ENCODE data around the gene SPSB2.

DNA sequence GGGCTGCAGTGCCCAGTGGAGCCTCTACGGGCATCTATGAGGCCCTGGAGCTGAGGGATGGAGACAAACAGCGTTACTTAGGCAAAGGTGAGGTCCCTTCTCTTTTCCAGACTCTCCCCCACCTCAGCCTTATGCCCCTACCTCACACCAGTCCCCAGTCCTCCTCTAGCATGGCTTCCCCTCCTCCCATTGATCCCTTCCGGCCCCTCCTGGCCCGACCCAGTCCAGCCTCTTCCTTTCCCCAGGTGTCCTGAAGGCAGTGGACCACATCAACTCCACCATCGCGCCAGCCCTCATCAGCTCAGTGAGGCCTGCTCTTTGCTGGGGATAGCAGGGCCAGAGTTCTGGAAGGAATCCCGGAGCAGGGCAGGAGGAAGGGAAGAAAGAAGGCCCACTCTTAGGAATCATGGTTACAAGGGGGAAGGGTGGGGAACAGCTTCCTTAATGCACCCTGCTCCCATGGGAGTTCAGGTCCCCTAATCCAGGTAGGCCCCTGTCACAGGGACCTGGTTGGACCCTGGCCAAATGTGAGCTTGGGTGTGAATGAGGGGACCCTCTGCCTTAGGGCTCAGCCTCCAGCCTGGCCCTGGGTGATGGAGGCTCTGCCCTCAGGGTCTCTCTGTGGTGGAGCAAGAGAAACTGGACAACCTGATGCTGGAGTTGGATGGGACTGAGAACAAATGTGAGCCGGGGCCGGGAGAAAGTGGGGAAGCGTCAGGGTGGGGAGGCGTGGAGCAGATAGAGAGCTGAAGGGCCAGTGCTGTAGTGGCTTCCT, 43.5 kb upstream of the SPSB2 start:
- TF ChIP-seq, protein P1, sequence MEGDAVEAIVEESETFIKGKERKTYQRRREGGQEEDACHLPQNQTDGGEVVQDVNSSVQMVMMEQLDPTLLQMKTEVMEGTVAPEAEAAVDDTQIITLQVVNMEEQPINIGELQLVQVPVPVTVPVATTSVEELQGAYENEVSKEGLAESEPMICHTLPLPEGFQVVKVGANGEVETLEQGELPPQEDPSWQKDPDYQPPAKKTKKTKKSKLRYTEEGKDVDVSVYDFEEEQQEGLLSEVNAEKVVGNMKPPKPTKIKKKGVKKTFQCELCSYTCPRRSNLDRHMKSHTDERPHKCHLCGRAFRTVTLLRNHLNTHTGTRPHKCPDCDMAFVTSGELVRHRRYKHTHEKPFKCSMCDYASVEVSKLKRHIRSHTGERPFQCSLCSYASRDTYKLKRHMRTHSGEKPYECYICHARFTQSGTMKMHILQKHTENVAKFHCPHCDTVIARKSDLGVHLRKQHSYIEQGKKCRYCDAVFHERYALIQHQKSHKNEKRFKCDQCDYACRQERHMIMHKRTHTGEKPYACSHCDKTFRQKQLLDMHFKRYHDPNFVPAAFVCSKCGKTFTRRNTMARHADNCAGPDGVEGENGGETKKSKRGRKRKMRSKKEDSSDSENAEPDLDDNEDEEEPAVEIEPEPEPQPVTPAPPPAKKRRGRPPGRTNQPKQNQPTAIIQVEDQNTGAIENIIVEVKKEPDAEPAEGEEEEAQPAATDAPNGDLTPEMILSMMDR (IDR thresholded peaks at IDR 0.05 in 8 of 11, conservative IDR thresholded peaks at IDR 0.05 in 3 of 11), result no peak
- TF ChIP-seq POLR2AphosphoS5 (IDR thresholded peaks at IDR 0.05), result no peak

All from spleen (tissue), 7 donors.